GM13977 (cell line): Measurements from ENCODE around the gene BABAM2.

Experiments used
- DNase-seq: peaks from one replicate; pipeline ENCODE4 v3.0.0; 2012; ENCODE audit warnings: low spot score
- in situ Hi-C: fragments of 300-500 bp; cut with MboI; formaldehyde crosslinking; loops from one replicate; pipeline ENCODE4 v1.12.0; 2022; ENCODE audit warnings: low sequenced_read_pairs, low pct_unique_long_range_greater_than_20kb, mixed read lengths, inconsistent platforms; ENCODE audit not compliant: unreplicated experiment
- TF ChIP-seq, protein P1 (sequence below): IDR thresholded peaks from 2 replicates; pipeline ENCODE4 v1.5.1; 2012; ENCODE audit warnings: mild to moderate bottlenecking, control low read depth; ENCODE audit not compliant: insufficient read depth; ENCODE audit errors: extremely low read depth, missing control alignments

Gene BABAM2

DNA sequence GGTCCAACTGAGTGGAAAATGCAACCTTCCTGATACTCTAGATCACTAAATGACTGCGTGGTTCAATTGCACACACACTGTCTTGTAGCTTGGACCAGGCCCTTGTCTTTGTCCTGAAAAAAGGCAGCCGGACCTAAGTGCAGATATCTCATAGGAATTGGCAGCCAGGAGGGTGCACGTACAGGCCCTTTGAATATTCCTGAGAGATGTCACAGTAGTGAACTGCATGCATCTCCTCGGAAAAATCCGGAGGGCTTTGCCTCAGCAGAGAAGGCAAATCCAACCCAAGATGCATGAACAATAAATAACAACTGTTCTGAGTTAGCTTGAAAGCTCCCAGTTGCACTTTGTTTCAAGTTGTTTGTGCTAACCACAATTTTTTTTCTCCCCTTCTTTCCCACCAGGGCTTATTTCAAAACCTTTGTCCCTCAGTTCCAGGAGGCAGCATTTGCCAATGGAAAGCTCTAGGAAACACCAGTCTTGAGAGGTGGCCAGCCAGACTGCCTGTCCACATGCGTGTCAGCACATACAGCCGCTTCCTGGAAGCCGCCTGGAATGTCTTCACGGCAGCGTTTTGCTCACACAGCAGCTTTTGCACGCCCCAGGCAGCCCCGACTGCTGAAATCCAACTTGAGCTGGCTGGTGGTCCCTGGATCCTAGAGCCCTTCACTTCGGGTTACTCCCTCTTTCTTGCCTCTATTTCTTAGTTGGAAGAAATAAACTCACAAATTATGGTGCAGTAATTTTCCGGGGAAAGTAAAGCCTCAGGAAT is 447.7 kb downstream of the BABAM2 start:
- in situ Hi-C loops: no loop called here
- TF ChIP-seq, protein P1, sequence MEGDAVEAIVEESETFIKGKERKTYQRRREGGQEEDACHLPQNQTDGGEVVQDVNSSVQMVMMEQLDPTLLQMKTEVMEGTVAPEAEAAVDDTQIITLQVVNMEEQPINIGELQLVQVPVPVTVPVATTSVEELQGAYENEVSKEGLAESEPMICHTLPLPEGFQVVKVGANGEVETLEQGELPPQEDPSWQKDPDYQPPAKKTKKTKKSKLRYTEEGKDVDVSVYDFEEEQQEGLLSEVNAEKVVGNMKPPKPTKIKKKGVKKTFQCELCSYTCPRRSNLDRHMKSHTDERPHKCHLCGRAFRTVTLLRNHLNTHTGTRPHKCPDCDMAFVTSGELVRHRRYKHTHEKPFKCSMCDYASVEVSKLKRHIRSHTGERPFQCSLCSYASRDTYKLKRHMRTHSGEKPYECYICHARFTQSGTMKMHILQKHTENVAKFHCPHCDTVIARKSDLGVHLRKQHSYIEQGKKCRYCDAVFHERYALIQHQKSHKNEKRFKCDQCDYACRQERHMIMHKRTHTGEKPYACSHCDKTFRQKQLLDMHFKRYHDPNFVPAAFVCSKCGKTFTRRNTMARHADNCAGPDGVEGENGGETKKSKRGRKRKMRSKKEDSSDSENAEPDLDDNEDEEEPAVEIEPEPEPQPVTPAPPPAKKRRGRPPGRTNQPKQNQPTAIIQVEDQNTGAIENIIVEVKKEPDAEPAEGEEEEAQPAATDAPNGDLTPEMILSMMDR: no peak
- no peak for DNase-seq

DNA sequence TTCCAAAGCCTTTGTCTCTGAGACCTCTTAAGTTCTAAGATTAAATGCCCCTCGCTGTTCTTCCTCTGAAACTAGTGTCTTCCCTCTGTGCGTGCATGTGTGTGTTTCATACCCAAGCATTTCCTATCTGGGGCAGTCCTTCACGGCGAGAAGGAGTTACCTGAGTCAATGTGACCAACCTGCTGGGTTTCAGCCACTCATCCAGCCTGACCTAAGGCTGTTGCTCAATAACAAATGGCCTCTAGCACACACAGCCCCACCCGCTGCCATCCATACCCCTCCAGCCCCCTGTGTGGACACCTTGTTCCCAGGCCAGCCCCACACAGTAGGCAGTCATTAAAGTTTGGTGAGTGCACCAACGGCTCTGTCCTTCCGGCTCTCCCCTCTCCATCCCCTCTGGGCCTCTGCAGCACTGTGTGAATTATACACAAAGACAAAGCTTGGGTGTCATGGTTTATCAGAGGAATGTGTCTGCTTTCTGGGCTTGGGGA is 448.3 kb downstream of the BABAM2 start:
- no peak for DNase-seq
- TF ChIP-seq, protein P1: no peak
- in situ Hi-C loops: no loop called here

DNA sequence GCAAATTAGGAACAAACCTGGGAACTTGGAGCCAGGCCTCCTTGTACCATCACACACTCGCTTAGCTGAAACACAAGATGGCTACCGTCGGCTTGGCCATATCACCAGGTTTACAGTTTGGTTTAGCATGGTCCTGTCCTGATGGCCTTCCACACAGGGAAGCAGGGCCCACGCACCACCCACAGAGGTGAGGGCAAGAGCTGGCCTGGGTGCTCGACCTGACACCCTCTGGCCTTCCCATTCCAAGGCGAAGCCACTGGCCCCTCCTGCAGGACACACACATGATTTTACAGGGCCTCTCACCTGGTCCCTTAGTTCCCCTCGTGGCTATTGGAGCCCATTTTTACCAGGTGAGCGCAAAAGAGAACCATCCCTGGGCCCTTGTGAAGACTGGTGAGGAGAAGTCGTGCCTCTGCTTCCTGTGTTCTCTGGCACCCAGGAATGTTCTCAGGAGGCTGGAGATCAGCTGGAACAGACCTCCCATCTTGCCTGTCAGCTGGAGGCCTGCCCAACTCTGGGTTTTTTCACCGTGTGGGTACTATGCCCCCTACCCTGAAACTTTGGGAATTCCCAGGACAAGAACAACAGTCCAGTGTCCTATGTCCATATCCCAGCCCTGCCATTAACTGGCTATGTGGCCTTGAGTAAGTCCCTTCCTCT is 449.1 kb downstream of the BABAM2 start:
- TF ChIP-seq, protein P1: no peak
- in situ Hi-C loops: no loop called here
- DNase-seq: no peak

DNA sequence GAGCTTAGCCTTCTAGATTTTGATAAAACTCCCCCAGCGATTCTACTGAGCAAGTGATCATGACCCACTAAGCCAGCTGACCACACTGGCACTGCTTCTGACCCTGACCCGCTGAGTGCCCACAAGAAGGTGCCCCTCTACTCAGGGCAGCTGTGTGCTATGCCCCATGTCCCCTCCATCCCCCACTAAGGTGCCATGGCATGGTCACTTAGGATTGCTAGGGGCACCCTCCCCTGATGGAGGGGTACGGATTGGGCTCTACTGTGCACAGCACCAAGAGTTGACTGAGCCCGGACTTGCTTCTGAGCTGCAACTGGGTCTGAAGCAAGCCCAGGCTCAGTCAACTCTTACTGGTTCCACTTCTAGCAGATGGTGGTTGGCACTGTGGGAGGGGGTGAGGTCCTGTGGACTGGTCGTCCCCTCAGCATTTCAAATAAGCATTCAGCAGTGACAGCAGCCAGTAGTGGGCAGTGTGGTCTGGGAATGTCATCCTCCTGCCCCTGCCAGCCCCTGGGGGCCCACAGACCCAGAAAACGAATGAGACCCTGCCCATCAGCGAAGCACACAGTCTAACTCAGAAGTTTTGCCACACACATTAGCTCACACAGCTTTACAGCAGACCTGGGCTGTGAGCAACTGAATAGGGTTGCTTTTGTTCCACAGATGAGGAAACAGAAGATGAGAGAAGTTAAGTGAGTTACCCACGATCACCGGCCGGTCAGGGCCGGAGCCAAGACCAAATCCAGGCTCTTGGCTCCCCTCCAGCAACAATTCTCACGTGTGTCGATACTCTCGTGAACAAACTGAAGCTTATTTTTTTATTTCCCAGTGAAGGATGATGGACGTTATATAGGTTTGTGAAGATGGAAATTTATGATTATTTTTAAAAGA is 450.0 kb downstream of the BABAM2 start:
- in situ Hi-C loops: no loop called here
- no peak for DNase-seq
- TF ChIP-seq, protein P1: peak; percentile 8

DNA sequence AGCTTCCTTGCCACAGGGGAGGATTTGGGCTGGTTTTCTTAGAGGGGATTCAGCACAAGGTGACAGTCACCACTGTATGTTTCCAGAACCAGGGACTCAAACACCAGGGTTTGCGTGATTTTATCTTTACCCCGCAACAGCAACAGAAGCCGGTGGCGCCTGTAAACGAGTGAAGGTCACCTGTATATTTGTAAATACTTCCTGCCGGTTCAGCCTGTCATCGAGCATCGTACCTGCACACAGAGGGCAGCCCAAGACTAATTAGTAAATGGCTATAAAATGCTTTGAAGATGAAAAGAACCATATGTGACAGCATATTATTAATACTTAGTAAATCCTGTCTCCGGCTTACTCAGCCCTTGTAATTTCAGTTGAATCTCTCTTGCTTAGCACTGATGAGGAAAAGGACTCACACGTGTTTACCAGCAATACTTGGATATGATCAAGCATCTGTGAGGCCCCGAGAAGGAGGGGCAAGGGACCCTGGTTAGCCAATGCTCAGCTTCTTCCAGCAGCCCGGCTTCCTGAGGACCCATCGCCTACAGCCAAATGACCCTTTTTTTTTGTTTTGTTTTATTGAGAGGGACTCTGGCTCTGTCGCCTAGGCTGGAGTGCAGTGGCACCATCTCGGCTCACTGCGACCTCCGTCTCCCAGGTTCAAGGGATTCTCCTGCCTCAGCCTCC is 450.8 kb downstream of the BABAM2 start:
- DNase-seq: no peak
- in situ Hi-C loops: no loop called here
- TF ChIP-seq, protein P1: no peak
